Peyer's patch (tissue), 4 donors: ENCODE results near the gene TTYH3. TPM values are rescaled to one million over a fixed set of nuclear protein-coding genes. Genes with fewer than 3 reads are reported as not detected.

Experiments used
- DNase-seq, 3 donors: peaks; one replicate each; pipeline ENCODE4 v3.0.0-alpha.2; 2017 to 2019
- H3K27ac ChIP-seq, 4 donors: fragments of 200-600 bp; sonication (generic); one replicate each; pipeline ENCODE4 v1.5.1; 2016 to 2019
- H3K27me3 ChIP-seq, 2 donors: fragments of 200-600 bp; sonication (generic); one replicate each; pipeline ENCODE4 v1.5.1; 2019
- H3K36me3 ChIP-seq, 3 donors: fragments of 200-600 bp; sonication (generic); one replicate each; pipeline ENCODE4 v1.5.1; 2016 to 2019
- H3K4me1 ChIP-seq, 4 donors: fragments of 200-600 bp; sonication (generic); one replicate each; pipeline ENCODE4 v1.5.1; 2016 to 2019
- H3K4me3 ChIP-seq, 4 donors: fragments of 200-600 bp; sonication (generic); 1 replicate in 3 of 4; 2 replicates in 1 of 4; pipeline ENCODE4 v1.5.1; 2016 to 2019; ENCODE audit warnings: mild to moderate bottlenecking in 1 of 4
- H3K9me3 ChIP-seq, 4 donors: fragments of 200-600 bp; sonication (generic); one replicate each; pipeline ENCODE4 v1.5.1; 2016 to 2019; ENCODE audit warnings: mild to moderate bottlenecking in 1 of 4
- POLR2A ChIP-seq, 2 donors: fragments of 450-650 bp; IDR thresholded peaks; one replicate each; pipeline ENCODE4 v1.5.1; 2017; ENCODE audit warnings: antibody characterized with exemption in 2 of 2, mild to moderate bottlenecking in 2 of 2, moderate library complexity in 2 of 2
- total RNA-seq, 4 donors: library from RNA; depleted of rRNA; stranded (reverse); fragments of >200 nt; gene quantifications; one replicate each; pipeline ENCODE4 v1.1.0, GENCODE V29; 2016
- TF ChIP-seq, protein P1 (sequence below), 6 experiments: fragments of 450-650 bp in 4 of 6; fragments of 200-600 bp in 2 of 6; sonication (generic) in 1 of 6; IDR thresholded peaks; one replicate each; pipeline ENCODE4 v1.5.1; 2017 to 2019; ENCODE audit warnings: antibody characterized with exemption in 6 of 6, mild to moderate bottlenecking in 3 of 6, moderate library complexity in 1 of 6

The TTYH3 gene
- total RNA-seq, 4 donors from 2014 or later, result 61.8 to 99.9 (median 83.4) TPM

DNA sequence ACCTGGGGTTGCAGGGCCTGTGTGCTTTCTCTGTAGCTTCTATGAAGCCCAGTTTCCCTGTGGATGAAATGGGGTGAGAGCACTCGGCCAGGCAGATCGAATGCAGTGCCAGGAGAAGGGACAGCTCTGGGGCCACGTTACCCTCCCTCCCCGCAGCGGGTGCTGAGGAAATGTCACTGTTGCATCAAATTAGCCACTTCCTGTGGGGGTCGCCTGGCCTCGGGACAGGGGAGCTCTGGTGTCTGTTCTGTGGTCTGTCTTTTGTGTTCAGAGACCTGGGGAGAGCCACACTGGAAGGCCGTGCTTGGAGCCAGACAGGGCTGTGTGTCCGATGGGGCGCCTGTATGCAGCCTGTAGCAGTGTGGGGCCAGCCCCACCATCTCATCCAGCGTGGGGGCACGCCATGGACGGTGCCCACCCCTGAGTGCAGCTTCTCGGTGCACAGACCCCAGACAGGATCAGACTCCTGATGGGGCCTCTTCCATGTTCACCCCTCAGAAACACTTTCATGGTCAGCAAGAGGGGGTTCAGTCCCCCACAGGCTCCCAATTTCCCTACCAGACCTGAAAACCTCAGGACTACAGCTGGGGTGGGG lies 13.6 kb downstream of the TTYH3 start:
- Histone ChIP-seq H3K4me3 (peak overlapping the region in 1 of 4 donors; percentile 20), H3K4me1 (peaks cover 0 to 32% (median 26%) of the 10 kb centered on the region in 4 donors), H3K9me3 (no peaks in the 10 kb centered on the region), H3K27ac (peak overlapping the region in 2 of 4 donors; percentile 18 to 68), H3K36me3 (peaks cover 0 to 31% (median 0%) of the 10 kb centered on the region in 3 donors), H3K27me3 (no peaks in the 10 kb centered on the region)
- TF ChIP-seq, protein P1, sequence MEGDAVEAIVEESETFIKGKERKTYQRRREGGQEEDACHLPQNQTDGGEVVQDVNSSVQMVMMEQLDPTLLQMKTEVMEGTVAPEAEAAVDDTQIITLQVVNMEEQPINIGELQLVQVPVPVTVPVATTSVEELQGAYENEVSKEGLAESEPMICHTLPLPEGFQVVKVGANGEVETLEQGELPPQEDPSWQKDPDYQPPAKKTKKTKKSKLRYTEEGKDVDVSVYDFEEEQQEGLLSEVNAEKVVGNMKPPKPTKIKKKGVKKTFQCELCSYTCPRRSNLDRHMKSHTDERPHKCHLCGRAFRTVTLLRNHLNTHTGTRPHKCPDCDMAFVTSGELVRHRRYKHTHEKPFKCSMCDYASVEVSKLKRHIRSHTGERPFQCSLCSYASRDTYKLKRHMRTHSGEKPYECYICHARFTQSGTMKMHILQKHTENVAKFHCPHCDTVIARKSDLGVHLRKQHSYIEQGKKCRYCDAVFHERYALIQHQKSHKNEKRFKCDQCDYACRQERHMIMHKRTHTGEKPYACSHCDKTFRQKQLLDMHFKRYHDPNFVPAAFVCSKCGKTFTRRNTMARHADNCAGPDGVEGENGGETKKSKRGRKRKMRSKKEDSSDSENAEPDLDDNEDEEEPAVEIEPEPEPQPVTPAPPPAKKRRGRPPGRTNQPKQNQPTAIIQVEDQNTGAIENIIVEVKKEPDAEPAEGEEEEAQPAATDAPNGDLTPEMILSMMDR (IDR thresholded peaks at IDR 0.05), result no peak
- no peak for TF ChIP-seq POLR2A (IDR thresholded peaks at IDR 0.05)
- DNase-seq, result peak in 2 of 3 donors; percentile 83 to 86

DNA sequence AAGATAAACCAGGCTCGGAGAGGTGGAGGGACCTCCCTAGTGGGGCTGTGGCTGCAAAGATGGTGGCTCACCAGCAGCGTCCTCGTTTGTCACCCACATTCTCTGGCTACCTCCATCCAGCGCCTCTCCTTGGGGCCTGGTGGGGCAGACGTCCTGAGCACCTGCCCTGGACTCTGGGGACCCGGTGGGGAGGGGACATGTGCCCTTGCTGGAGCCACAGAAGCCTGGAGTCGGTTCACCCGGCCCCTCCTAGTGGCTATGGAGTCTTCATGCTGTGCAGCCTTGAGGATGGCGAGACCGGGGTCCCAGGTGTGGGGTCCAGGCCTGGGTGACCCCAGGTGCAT lies 14.5 kb downstream of the TTYH3 start:
- H3K4me3 ChIP-seq, result no peak overlapping the region
- H3K27ac ChIP-seq, result no peak overlapping the region
- H3K36me3 ChIP-seq, result peaks cover 0 to 34% (median 0%) of the 10 kb centered on the region in 3 donors
- no peak for DNase-seq
- H3K4me1 ChIP-seq, result peaks cover 0 to 23% (median 19%) of the 10 kb centered on the region in 4 donors
- H3K9me3 ChIP-seq, result no peaks in the 10 kb centered on the region
- TF ChIP-seq, protein P1 (IDR thresholded peaks at IDR 0.05), result no peak
- no peak for TF ChIP-seq POLR2A (IDR thresholded peaks at IDR 0.05)
- H3K27me3 ChIP-seq, result no peaks in the 10 kb centered on the region

DNA sequence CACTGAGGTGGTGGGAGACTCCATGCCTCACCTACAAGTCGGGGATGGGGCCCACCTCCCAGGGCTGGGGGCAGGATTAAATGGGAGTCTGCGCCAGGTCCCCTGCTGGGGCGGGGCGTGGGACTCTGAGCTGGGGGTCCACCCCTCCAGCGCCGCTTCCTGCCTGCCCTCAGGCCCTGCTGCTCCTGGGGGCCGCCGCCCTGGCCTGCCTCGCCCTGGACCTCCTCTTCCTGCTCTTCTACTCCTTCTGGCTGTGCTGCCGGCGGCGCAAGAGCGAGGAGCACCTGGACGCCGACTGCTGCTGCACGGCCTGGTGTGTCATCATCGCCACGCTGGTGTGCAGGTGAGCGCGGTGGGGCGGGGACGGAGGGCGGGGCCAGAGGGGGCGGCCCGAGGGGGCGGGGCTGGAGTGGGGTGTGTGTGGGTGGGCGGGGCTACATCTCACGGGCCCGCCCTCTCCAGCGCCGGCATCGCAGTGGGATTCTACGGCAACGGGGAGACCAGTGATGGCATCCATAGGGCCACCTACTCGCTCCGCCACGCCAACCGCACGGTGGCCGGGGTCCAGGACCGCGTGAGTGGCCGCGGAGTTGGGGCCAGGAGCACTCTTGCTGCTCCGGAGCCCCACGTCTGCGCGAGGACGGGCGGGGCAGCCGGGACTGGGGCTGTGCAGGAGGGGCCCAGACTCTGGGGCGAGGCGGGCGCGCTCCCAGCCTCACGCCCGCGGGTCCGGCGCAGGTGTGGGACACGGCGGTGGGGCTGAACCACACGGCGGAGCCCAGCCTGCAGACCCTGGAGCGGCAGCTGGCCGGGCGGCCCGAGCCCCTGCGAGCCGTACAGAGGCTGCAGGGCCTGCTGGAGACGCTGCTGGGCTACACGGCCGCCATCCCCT lies 15.1 kb downstream of the TTYH3 start:
- DNase-seq, result no peak
- H3K27ac ChIP-seq, result no peak overlapping the region
- TF ChIP-seq POLR2A (IDR thresholded peaks at IDR 0.05), result no peak
- TF ChIP-seq, protein P1 (IDR thresholded peaks at IDR 0.05), result no peak
- H3K27me3 ChIP-seq, result no peaks in the 10 kb centered on the region
- H3K4me1 ChIP-seq, result peaks cover 0 to 17% (median 14%) of the 10 kb centered on the region in 4 donors
- H3K4me3 ChIP-seq, result no peak overlapping the region
- H3K36me3 ChIP-seq, result peaks cover 0 to 40% (median 0%) of the 10 kb centered on the region in 3 donors
- H3K9me3 ChIP-seq, result no peaks in the 10 kb centered on the region

DNA sequence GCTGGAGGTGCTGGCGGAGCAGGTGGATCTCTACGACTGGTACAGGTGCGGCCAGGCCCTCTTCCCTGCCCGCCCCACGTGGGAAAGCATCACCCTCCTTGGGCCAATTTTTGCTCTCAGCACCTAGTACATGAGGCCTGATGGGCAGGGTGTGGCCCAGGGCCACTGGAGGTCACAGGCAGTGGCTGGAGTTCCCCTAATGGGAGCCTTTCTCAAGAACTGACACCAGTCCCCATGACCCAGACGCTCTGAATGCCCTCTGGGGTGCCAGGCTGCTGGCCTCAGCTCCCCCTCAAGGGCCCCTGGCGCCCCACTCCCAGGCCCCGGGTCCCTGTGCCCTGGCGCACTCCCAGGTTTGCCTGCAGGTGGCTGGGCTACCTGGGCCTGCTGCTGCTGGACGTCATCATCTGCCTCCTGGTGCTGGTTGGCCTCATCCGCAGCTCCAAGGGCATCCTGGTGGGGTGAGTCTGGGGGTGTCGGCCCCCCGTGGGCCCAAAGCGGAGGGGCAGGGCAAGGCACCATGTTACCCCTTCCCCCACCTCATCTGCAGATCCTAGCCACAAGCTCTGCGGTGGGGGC lies 15.9 kb downstream of the TTYH3 start:
- Histone ChIP-seq H3K9me3 (no peaks in the 10 kb centered on the region), H3K4me3 (no peak overlapping the region), H3K4me1 (peaks cover 0 to 14% (median 11%) of the 10 kb centered on the region in 4 donors), H3K36me3 (peaks cover 0 to 46% (median 0%) of the 10 kb centered on the region in 3 donors), H3K27me3 (no peaks in the 10 kb centered on the region), H3K27ac (no peak overlapping the region)
- TF ChIP-seq, protein P1 (IDR thresholded peaks at IDR 0.05), result no peak
- no peak for TF ChIP-seq POLR2A (IDR thresholded peaks at IDR 0.05)
- no peak for DNase-seq

DNA sequence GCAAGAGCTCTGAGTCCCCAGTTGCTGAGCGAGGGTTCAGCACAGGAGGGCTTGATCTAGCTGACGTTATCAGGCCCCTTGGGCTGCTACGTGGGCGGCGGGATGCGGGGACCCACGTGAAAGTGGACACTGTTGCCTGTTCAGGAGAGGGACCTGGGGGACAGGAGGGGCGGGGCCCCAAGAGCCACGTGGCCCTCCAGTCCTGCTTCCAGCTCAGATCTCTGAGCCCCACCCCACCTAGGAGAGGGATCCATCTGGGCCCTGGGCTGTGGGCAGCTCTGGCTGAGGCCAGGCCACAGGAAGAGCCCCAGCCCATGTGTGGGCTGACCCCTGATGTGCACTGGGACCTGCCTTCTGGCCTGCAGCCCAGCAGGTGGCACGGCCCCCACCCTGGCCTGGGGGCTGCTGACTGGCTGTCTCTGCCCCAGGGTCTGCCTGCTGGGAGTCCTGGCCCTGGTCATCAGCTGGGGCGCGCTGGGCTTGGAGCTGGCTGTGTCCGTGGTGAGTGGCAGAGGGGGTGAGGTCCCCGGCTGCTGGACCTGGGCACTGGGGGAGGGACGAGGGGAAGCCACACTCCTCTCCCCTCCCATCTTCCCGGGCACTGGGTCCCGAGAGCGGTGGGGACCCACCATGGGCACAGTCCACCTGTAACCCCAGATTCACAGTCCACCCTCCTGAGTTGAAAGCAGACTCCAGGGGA lies 17.5 kb downstream of the TTYH3 start:
- H3K27ac ChIP-seq, result no peak overlapping the region
- peaks cover 0 to 51% (median 0%) of the 10 kb centered on the region in 3 donors for H3K36me3 ChIP-seq
- H3K27me3 ChIP-seq, result no peaks in the 10 kb centered on the region
- peaks cover 0 to 11% (median 8%) of the 10 kb centered on the region in 4 donors for H3K4me1 ChIP-seq
- H3K4me3 ChIP-seq, result no peak overlapping the region
- TF ChIP-seq POLR2A (IDR thresholded peaks at IDR 0.05), result no peak
- TF ChIP-seq, protein P1 (IDR thresholded peaks at IDR 0.05), result no peak
- DNase-seq, result no peak
- H3K9me3 ChIP-seq, result no peaks in the 10 kb centered on the region
